HG02642 (cell line): ENCODE results near the gene FXYD5.
A peak's percentile ranks its signal among the peaks of the same experiment; 100 is the strongest.
"Not testable (repeated sequence)": the region's sequence is repeated elsewhere in the genome, so short reads cannot be mapped to it uniquely, and the experiment has no call there.

Experiments
- ATAC-seq: cut with Tn5 transposase; IDR thresholded peaks from one replicate; pipeline ENCODE4 v1.9.1; 2021; ENCODE audit warnings: mild to moderate bottlenecking; ENCODE audit not compliant: unreplicated experiment, poor library complexity

The FXYD5 gene

DNA sequence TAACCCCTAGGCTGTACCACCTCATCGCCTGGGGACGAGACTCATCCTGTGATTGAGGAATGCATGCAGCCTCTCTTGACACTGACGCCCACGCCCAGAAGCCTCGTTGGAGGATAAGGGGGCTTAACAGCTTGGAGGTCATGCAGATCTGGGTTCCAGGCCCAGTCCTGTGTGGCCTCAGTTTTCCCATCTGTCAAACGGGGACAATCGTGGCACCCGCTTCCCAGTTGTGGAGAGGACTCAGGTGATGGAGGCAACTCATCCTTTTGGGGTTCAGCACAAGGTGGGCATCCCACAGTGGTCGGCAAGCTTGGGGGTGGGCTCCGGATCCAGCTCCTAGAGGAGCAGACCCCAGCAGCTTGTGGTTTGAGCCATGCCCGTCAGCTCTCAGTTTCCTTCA lies 18.3 kb upstream of the FXYD5 start:
- ATAC-seq, result no peak

DNA sequence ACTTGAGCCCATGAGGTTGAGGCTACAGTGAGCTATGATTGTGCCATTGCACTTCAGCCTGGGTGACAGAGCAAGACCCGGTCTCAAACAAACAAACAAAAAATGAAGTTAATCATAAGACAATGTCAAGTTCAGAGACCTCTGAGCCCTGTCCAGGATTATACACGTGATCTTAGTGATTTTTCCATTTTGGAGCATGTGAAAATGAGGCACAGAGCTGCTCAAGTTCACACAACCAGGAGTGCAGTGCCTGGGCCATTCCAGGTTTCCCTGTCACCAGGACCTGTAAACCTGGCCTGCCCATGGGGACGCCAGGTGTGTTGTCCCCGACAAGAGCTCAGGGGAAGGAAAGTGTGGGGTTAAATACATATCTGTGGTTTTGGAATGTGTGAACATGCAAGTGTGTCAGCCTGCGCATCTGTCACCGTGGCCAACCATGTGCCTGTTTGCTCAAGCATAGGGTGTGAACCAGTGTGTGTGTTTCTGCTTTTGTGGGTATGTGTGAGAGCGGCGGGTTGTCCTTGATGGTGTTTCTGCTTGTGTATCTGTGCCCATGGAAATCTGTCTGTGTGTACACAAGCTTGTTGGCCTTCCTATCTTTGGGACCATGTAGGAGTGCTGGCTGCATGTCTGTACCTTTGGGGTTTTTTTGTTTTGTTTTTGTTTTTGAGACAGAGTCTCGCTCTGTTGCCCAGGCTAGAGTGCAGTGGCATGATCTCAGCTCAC lies 17.4 kb upstream of the FXYD5 start:
- no peak for ATAC-seq

DNA sequence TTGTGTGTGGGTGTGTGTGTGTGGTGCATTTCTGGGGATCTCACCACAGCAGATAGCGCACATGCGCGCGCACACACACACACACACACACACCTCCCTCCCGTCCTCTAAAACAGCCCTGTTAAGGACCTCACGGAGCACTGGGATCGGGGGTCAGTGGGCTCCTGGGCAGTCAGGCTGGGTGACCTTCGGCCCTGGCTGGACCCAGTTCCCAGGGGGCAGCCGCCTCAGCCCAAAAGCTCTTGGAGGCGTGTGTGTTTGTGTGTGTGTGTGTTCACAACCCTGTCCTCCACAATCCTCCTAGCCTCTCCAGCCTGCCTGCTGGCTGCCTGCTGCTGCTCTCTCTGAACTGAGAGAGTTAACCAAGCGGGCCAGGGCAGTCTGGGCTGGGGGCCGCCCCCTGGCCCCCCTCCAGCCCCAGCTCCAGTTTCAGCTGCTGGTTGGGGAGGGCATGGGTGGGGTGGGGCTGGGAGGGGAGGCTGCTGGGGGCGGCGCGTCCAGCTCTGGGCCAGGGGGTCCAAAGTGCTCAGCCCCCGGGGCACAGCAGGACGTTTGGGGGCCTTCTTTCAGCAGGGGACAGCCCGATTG lies 16.1 kb upstream of the FXYD5 start, which contains the start of gene FXYD1:
Gene FXYD1, plus strand, starts transcription at position 520 of the 588 bp plus-strand sequence. CDS start 1,256 bp downstream, outside the sequence.
- ATAC-seq, result no peak

DNA sequence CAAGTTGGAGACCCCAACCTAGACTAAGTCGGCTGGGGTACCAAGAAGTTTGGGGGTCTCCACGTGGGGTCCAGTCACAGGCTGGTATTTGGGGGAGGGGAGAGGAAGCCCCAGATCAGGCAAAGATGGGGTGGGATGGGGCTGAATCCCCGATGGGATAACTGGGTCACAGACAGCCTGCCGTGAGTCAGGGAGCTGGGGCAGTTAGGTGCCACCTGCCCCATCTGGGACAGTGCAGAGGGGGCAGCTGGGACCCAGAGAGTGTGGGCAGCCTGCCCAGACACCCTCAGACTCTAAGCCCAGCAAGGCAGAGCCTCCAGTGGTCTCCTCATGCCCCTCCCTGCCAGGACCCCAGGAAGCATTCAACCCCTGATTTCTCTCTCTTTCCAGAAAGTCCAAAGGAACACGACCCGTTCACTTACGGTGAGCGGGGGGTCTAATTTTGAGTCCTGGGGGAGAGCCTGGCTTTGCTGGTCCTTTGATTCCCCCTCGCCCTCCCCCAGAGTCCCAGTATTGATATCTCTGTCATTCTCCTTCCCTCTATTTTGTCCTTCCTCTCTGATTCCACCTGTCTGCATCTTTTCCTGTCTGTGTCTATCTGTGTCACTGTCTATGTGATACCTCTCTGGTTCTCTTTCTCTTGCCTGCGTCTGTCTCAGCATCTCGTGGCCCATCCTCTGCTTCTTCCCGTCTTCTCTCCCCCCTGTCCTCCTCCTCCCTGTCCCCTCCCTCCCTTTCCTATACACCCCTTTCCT lies 14.2 kb upstream of the FXYD5 start:
- ATAC-seq, result no peak

DNA sequence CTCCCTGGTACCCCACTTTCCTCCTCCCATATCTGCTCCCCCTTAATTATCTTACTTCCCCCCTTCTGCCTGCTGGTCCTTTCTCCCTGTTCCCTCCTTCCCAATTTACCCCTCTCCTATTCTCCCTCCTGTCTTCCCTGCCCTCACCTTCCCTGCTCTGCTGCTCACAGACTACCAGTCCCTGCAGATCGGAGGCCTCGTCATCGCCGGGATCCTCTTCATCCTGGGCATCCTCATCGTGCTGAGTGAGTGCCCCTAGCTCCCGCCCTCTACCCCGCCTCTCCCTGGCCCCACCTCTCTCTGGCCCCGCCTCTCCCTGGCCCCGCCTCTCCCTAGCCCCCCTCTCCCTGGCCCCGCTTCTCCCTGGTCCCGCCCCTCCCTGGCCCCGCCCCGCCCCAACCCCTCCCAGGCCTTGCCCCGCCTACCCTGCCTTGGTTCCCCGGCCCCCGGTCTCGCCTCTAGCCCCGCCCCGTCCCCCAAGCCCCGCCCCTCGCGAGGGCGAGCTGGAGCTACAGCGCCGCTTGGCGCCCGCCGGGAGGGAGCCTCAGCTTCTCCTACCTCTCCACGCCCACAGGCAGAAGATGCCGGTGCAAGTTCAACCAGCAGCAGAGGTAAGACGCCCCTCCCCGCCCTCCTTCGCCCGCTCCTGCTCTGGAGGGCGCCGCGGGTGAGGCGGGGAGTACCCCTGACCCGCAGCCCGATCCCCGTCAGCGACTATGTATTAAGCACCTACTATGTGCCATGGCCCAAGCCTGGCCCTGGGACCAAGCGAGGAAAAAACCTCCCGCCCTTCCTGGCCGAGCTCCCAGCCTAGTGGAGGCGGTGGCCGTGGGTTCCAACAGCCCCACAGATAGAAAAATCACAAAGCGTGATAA lies 13.3 kb upstream of the FXYD5 start:
- ATAC-seq, result peak; percentile 53

DNA sequence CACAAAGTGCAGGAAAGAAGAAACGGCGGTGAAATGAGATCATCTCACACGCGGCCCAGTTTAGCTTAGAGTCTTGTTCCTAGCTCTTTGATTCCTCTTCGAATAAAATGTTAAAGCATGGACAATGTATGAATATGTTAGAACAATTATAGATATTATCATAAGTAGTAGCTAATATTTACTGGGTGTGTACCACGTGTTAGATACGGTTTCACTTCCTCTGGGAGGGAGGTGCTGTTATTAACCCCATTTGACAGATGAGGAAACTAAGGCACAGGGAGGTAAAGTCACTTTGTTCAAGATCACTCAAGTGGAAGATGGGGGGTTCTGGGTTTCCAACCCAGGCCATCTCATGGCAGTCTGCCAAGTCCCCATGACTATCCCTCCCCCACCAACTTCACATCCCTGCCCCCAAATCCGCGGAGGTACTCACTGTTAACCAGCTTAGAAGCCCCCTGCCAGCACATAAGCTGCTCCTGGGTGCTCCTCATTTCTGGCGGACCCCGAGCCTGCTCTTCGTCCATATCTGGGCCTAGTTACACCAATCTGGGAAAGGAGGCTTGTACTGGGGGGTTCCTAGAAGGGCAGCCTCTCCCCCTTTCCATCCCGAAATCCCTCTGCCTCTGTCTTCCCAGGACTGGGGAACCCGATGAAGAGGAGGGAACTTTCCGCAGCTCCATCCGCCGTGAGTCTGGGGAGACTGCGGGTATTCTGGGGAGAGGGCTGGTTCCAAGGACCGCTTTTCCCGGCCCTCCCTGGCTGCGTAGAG lies 12.5 kb upstream of the FXYD5 start:
- no peak for ATAC-seq

DNA sequence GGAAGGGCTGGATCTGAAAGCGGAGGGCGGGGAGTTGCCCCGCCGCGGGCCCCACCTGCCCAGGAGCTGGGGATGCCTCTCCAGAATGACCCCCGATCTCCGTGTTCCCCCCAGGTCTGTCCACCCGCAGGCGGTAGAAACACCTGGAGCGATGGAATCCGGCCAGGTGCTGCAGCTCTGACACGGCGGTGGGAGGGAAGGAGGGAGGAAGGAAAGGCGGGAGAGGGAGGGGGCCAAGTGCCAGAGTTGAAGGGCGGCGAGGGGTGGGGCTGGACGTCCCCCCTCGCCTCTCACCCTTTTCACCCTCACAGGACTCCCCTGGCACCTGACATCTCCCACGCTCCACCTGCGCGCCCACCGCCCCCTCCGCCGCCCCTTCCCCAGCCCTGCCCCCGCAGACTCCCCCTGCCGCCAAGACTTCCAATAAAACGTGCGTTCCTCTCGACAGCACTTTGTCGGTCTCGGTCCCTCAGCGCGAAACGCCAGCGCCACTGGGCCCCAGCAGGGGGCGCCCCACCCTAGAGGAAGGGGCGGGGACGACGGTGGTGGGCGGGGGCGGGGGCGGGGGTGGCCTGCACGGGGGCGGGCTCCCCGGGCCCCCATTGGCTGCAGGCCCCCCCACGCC lies 11.8 kb upstream of the FXYD5 start:
- ATAC-seq, result no peak

DNA sequence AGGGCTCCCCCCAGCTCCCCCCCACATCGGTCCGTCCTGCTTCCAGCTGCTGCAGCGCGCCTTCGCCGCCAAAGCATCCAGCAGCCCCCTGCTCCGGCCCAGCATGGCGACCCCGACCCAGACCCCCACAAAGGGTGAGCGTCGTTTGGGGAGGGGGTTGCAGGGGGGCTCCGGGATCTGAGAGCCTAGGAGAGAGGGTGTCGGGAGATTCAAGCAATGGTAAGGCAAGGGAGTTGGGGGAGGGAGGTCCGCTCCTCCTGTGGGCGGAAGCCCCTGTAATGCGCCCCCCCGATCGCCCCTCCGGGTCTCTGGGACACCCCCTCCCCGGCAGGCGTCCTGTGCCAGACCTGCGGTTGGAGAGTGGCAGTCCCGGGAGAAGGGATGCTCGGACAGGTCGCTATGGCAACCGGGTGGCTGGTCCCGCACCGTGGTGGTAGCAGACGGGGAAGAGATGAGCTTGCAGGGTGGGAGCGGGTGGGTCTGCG lies 11.3 kb upstream of the FXYD5 start, which contains the start of gene FXYD7:
Gene FXYD7, plus strand, starts transcription at position 25 of the 485 bp plus-strand sequence. Its CDS starts 79 bp downstream, at position 104.
- ATAC-seq, result no peak

DNA sequence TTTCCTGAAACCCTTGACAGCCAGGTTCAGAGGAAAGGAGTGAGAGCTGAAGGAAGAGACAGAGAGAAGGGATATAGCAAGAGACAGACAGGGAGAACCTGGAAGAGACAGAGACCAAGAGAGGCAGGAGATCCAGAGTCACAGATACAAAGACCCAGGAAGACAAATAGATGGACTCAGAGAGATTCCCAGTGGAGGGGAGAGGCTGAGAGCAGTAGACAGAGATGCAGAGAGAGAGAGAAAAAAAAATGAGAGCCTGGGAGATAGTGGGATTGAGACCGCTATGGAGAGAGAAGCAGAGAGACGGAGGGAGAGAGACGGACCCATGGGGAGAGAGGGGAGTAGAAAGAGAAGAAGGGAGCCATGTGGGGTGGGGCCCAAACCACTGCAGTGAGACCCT lies 10.7 kb upstream of the FXYD5 start:
- ATAC-seq, result no peak

DNA sequence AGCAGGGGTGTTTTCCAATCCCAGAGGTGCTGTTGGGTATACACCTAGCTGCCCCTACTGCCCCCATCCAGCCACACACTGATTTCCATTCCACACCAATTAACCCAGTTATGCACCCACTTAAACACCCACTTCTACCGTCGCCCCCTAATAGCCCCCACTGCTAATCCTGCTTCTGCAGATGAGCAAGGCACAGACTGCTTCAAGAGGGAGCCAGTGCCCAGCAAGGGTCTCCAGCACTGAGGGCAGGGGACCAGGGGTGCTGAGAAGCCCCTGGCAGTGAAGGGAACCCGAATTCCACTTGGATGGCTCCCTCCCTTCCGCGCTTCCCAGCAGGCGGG lies 10.3 kb upstream of the FXYD5 start:
- no peak for ATAC-seq

DNA sequence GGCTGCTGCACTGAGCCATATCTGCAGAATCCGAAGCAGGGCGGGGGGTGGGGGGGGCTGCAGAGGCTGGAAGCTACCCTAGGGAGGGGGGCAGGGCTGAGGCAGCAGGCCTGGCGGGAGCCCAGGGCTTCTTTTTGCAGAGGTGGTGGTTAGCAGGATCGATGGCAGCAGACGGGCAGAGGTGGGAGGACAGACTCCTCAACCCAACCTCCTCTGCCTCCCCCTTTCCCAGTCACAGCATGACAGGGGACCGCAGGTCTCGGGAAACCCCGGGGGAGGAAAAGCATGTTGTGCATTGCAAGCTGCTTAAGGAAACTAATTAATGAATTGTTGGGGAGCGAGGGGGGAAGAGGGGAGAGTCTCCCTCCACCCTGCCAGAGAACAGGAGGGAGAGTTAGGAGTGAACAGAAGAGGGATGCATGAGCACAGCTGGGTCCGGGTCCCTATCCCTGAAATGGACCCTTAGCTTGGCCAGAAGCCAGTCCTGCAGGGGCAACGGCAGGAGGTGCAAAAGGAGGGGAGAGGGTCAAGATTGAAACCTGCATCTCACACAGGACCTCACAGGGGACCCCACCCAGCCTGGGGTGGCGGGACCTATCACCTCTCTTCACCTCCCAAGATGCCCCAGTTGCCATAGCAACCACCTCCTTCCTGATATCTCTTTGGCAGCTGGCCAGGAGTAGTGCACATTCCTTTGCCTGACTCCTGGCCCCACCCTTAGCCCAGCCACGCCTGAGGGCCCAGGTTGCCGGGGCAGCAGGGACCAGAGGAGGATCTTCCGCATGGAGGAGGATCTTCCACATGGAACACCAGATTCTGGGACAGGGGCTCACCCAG lies 9.7 kb upstream of the FXYD5 start:
- ATAC-seq, result no peak

DNA sequence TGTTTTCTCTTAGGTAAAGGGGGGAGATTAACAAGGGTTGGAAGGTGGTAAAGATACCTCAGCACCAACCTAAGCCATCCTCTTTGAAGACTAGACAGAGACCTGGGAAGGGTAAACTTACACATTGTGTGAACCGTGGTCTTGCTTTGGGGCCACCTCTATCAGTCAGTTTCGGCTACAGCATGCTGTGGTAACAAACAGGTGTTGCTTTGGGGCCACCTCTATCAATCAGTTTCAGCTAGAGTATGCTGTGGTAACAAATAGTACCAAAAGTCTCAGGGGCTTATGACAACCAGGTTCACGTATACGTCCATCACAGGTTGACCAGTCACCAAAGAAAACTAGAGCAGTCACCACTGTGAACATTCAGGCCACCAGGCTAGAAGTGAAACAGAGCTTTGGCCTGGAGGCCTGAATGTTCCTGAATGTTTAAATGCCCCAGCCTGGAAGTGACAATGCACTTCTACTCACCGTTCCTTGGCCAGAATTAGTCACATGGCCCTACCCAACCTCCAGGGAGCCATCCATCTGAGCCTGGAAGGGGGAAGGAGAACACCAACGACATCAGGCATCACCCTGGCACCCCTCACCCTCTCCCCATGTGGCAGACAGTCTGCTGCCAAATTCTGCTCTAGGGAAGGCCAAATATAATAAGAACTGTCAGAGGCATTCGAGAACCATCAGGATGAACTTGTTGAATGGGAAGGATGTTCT lies 7.6 kb upstream of the FXYD5 start:
- ATAC-seq, result no peak

DNA sequence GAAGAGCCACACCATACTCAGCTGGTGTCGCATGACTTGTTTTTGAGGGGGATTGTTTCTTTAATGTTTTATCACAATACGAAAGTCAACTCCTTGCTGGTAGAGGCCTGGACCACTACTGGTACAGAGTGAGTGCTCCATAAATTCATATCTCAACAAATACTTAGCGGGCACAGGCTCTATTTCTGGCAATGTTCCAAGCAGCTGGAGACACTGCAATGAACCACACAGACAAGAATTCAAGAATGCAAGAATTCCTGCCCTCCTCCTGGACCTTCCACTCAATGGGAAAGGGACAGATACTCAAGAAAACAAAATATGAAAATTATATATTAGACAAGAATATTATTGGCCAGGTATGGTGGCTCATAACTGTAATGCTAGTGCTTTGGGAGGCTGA lies 5.1 kb upstream of the FXYD5 start:
- no peak for ATAC-seq

DNA sequence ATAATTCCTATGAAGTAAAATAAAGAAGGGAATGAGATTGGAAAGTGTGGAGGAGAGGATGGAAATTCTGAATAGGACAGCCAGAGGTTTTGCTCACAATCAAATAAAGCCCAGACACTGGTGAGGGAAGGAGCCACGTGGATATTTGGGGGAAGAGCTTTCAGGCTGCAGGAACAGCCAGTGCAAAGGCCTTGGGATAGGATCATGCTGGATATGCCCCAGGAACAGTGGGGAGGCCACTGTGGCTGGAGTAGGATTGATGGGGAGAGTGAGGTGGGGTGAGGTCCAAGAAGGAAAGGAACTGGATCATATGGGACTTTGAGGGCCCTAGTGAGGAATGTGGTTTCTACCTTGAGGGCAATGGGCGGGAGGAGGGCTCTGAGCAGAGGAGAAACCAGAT lies 4.1 kb upstream of the FXYD5 start:
- no peak for ATAC-seq

DNA sequence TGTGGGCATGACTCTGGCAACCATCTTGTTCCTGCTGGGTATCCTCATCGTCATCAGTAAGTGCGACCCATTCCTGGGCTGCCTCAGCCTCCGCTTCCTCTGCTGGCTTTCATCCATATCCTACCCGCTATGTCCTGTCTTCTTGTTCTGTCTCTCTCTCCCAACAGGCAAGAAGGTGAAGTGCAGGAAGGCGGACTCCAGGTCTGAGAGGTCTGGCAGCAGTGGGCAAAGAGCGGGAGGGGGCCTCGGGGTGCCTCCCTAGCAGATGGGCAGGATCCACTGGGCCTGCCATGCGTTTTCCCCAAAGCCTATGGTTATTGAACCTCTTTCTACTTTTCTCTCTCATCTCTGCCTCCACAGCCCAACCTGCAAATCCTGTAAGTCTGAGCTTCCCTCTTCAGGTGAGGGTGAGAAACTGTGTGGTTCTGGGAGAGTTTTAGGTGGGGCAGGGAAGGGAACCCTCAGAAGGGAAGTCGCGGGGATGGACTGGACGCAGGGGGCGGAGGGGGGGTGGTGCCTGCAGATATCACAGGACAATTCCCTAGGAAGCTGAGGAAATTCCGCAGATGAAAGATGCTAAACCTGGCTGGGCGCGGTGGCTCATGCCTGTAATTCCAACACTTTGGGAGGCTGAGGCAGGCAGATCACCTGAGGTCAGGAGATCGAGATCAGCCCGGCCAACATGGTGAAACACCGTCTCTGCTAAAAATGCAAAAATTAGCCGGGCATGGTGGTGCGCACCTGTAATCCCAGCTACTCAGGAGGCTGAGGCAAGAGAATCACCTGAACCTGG lies 3.1 kb upstream of the FXYD5 start:
- no peak for ATAC-seq

DNA sequence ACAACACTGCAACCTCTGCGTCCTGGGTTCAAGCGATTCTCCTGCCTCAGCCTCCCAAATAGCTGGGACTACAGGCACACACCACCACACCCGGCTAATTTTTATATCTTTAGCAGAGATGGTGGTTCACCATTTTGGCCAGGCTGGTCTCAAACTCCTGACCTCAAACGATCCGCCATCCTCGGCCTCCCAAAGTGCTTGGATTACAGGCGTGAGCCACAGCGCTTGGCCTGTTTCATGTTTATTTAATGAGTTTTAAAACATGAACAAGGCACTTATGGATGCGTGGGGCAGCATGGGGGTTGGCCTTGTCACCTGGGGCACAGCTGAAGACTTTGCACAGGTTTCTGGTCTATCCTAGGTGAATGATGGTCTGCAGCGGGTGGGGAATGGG lies 1.4 kb upstream of the FXYD5 start:
- ATAC-seq, result not testable (repeated sequence)
